SK-N-SH (cell line): ENCODE data around the gene RCCD1. TPM values are rescaled to one million over a fixed set of nuclear protein-coding genes. Genes with fewer than 3 reads are reported as not detected.

Source experiments
- CTCF ChIA-PET: fragments of 300-600, 350-600 bp; formaldehyde crosslinking; extraction: SDS; loops from one replicate; lab custom pipeline; 2021; lab: Yijun Ruan, JAX
- POLR2A ChIA-PET: fragments of 350-600 bp; sonication (Branson Sonifier 250); formaldehyde crosslinking; extraction: SDS; loops from one replicate; lab custom pipeline; 2020; ENCODE audit warnings: antibody characterized with exemption, inconsistent platforms; lab: Yijun Ruan, JAX
- DNase-seq: peaks from one replicate; pipeline ENCODE4 v3.0.0; 2012
- H2AFZ ChIP-seq: fragments of 200-600 bp; sonication (generic); 2 replicates; pipeline ENCODE4 v1.8.1; 2016; ENCODE audit warnings: antibody characterized with exemption, mild to moderate bottlenecking, low read depth
- H3F3A ChIP-seq: fragments of 200-600 bp; sonication (generic); replicated peaks from 2 replicates; pipeline ENCODE3; 2016; ENCODE audit warnings: antibody characterized with exemption, mild to moderate bottlenecking; ENCODE audit not compliant: insufficient read depth
- H3K27ac ChIP-seq, 2 experiments: fragments of 200-500 bp in 1 of 2; fragments of 200-600 bp in 1 of 2; sonication (Bioruptor generic) in 1 of 2; sonication (generic), shearing (Covaris generic) in 1 of 2; 2 replicates each; pipeline versions ENCODE4 v1.5.1 to v1.6.1; 2014 to 2016; ENCODE audit warnings: low read depth in 2 of 2, inconsistent platforms in 1 of 2, low read length in 1 of 2, mild to moderate bottlenecking in 1 of 2, mixed read lengths in 1 of 2
- H3K27me3 ChIP-seq: fragments of 200-600 bp; sonication (generic), shearing (Covaris generic); 2 replicates; pipeline ENCODE4 v1.6.1; 2016; ENCODE audit warnings: mixed run types; ENCODE audit not compliant: insufficient read depth
- H3K36me3 ChIP-seq, 2 experiments: fragments of 200-500 bp in 1 of 2; fragments of 200-600 bp in 1 of 2; sonication (Bioruptor generic) in 1 of 2; sonication (generic) in 1 of 2; replicated peaks in 1 of 2; 2 replicates each; pipeline versions ENCODE3 to v1.5.1; 2014 to 2016; ENCODE audit warnings: low read length in 1 of 2, mild to moderate bottlenecking in 1 of 2; ENCODE audit not compliant: insufficient read depth in 2 of 2, control insufficient read depth in 1 of 2
- H3K4me1 ChIP-seq, 2 experiments: fragments of 200-500 bp in 1 of 2; fragments of 200-600 bp in 1 of 2; sonication (Bioruptor generic) in 1 of 2; sonication (generic), shearing (Covaris generic) in 1 of 2; 2 replicates each; pipeline versions ENCODE4 v1.5.1 to v1.6.1; 2014 to 2016; ENCODE audit warnings: low read depth in 1 of 2, low read length in 1 of 2, mixed run types in 1 of 2; ENCODE audit not compliant: insufficient read depth in 2 of 2, control insufficient read depth in 1 of 2
- H3K4me2 ChIP-seq: fragments of 200-600 bp; sonication (generic), shearing (Covaris generic); 2 replicates; pipeline ENCODE4 v1.6.1; 2017; ENCODE audit warnings: mixed run types
- H3K4me3 ChIP-seq, 2 experiments: fragments of 200-500 bp in 1 of 2; fragments of 200-600 bp in 1 of 2; sonication (Bioruptor generic) in 1 of 2; sonication (generic), shearing (Covaris generic) in 1 of 2; 2 replicates each; pipeline versions ENCODE4 v1.5.1 to v1.8.1; 2014 to 2016; ENCODE audit warnings: low read depth in 2 of 2, inconsistent platforms in 1 of 2, low read length in 1 of 2, mild to moderate bottlenecking in 1 of 2, mixed read lengths in 1 of 2, moderate library complexity in 1 of 2
- H3K79me2 ChIP-seq: fragments of 200-600 bp; sonication (generic); 2 replicates; pipeline ENCODE4 v1.8.1; 2017; ENCODE audit warnings: mild to moderate bottlenecking; ENCODE audit not compliant: insufficient read depth
- H3K9ac ChIP-seq: fragments of 200-600 bp; sonication (generic); 2 replicates; pipeline ENCODE4 v1.6.1; 2017; ENCODE audit warnings: mixed run types
- H3K9me2 ChIP-seq: fragments of 200-600 bp; sonication (generic); 2 replicates; pipeline ENCODE4 v1.6.1; 2017; ENCODE audit warnings: mixed run types
- H3K9me3 ChIP-seq: fragments of 200-600 bp; sonication (generic); 2 replicates; pipeline ENCODE4 v1.6.1; 2017; ENCODE audit warnings: mixed run types, mild to moderate bottlenecking, moderate library complexity
- H4K20me1 ChIP-seq: fragments of 200-600 bp; sonication (generic); 2 replicates; pipeline ENCODE4 v1.6.1; 2017; ENCODE audit warnings: mild to moderate bottlenecking, mixed run types; ENCODE audit not compliant: insufficient read depth
- ELF1 ChIP-seq: IDR thresholded peaks from 2 replicates; pipeline ENCODE4 v1.4.0; 2012
- EP300 ChIP-seq, 2 experiments: IDR thresholded peaks; 2 replicates each; pipeline versions ENCODE4 v1.4.0 to v1.6.1; 2012; ENCODE audit warnings: borderline replicate concordance in 1 of 2, low read depth in 1 of 2, low read length in 1 of 2
- EZH2phosphoT487 ChIP-seq: fragments of 200-600 bp; sonication (generic); IDR thresholded peaks from 2 replicates; pipeline ENCODE4 v1.6.1; 2017; ENCODE audit warnings: low read depth, mixed run types, mild to moderate bottlenecking, antibody characterized with exemption, moderate library complexity, borderline replicate concordance
- FOSL2 ChIP-seq: IDR thresholded peaks from 2 replicates; pipeline ENCODE4 v1.4.0; 2012; ENCODE audit warnings: low read depth, mild to moderate bottlenecking, moderate library complexity, borderline replicate concordance
- GABPA ChIP-seq: IDR thresholded peaks from 2 replicates; pipeline ENCODE4 v1.4.0; 2012; ENCODE audit warnings: low read depth, mild to moderate bottlenecking
- JUND ChIP-seq: IDR thresholded peaks from 2 replicates; pipeline ENCODE4 v1.4.0; 2012
- MEF2A ChIP-seq: IDR thresholded peaks from 2 replicates; pipeline ENCODE4 v1.4.0; 2012; ENCODE audit warnings: low read depth, borderline replicate concordance
- NFIC ChIP-seq: IDR thresholded peaks from 2 replicates; pipeline ENCODE4 v1.4.0; 2012; ENCODE audit warnings: borderline replicate concordance
- POLR2AphosphoS5 ChIP-seq: IDR thresholded peaks from 2 replicates; pipeline ENCODE4 v1.6.1; 2012; ENCODE audit warnings: low read depth, low read length
- RAD21 ChIP-seq: IDR thresholded peaks from 2 replicates; pipeline ENCODE4 v1.6.1; 2012; ENCODE audit warnings: mild to moderate bottlenecking, low read length
- RCOR1 ChIP-seq: fragments of 150-350 bp; IDR thresholded peaks from 2 replicates; pipeline ENCODE4 v1.6.1; 2017; ENCODE audit warnings: antibody characterized with exemption, low read length
- RFX5 ChIP-seq: IDR thresholded peaks from 2 replicates; pipeline ENCODE4 v1.6.1; 2012; ENCODE audit warnings: mild to moderate bottlenecking, improper control_type of control experiment, low read length
- SIN3A ChIP-seq: IDR thresholded peaks from 2 replicates; pipeline ENCODE4 v1.6.1; 2012; ENCODE audit warnings: low read depth, mild to moderate bottlenecking, low read length, moderate library complexity, borderline replicate concordance
- SMC3 ChIP-seq: IDR thresholded peaks from 2 replicates; pipeline ENCODE4 v1.6.1; 2012; ENCODE audit warnings: low read depth, low read length, improper control_type of control experiment
- TEAD4 ChIP-seq: IDR thresholded peaks from 2 replicates; pipeline ENCODE4 v1.4.0; 2012; ENCODE audit warnings: mild to moderate bottlenecking, borderline replicate concordance; ENCODE audit not compliant: insufficient read depth
- WGBS: methylation state at CpG from one replicate; pipeline ENCODE4 v1.1.6; 2017; ENCODE audit warnings: low lambda C conversion rate; 5-methylcytosine and 5-hydroxymethylcytosine counted together
- polyA plus RNA-seq, 3 experiments: library from polyadenylated mRNA; depleted of rRNA; stranded (reverse); fragments of >200 nt; gene quantifications; 2 replicates each; pipeline ENCODE4 v1.2.3, GENCODE V29; 2012
- TF ChIP-seq, protein P1 (sequence below): IDR thresholded peaks from 2 replicates; pipeline ENCODE4 v1.4.0; 2012; ENCODE audit warnings: low read depth, borderline replicate concordance
- TF ChIP-seq, protein P2 (sequence below): IDR thresholded peaks from 2 replicates; pipeline ENCODE4 v1.6.1; 2012; ENCODE audit warnings: mild to moderate bottlenecking, low read depth, low read length, moderate library complexity

The RCCD1 gene
- polyA plus RNA-seq, 1 of the 3 experiments (the other 2 are of a cell fraction): 21.2 TPM

DNA sequence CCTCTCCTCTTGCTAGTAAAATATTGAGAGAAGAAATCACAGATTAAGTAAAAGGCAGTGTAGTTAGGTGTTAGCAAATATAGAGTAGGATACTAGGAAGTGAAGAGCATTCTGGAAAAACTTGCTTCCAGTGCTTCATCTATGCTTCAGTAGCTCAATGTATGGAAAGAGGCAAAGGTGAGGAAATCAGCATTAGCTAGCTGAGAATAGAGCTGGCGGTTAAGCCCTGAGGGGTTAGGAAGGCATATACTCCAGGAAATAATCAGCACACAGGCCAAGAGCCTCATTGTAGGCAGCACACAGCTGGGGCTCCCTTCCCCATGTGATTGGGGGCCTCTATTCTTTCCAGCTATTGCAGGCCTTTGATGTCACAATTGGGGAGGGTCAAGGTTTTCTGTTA, 13.8 kb downstream of the RCCD1 start:
- TF ChIP-seq ELF1 (no peak), GABPA (no peak), MEF2A (no peak), RCOR1 (no peak), EP300 (IDR thresholded peaks at IDR 0.05; ENCODE audit: borderline replicate concordance in 1 of 2, low read depth in 1 of 2, low read length in 1 of 2) (no peak), RAD21 (no peak), JUND (no peak), POLR2AphosphoS5 (no peak), SIN3A (no peak)
- TF ChIP-seq, protein P1, sequence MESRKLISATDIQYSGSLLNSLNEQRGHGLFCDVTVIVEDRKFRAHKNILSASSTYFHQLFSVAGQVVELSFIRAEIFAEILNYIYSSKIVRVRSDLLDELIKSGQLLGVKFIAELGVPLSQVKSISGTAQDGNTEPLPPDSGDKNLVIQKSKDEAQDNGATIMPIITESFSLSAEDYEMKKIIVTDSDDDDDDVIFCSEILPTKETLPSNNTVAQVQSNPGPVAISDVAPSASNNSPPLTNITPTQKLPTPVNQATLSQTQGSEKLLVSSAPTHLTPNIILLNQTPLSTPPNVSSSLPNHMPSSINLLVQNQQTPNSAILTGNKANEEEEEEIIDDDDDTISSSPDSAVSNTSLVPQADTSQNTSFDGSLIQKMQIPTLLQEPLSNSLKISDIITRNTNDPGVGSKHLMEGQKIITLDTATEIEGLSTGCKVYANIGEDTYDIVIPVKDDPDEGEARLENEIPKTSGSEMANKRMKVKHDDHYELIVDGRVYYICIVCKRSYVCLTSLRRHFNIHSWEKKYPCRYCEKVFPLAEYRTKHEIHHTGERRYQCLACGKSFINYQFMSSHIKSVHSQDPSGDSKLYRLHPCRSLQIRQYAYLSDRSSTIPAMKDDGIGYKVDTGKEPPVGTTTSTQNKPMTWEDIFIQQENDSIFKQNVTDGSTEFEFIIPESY: no peak
- TF ChIP-seq, protein P2, sequence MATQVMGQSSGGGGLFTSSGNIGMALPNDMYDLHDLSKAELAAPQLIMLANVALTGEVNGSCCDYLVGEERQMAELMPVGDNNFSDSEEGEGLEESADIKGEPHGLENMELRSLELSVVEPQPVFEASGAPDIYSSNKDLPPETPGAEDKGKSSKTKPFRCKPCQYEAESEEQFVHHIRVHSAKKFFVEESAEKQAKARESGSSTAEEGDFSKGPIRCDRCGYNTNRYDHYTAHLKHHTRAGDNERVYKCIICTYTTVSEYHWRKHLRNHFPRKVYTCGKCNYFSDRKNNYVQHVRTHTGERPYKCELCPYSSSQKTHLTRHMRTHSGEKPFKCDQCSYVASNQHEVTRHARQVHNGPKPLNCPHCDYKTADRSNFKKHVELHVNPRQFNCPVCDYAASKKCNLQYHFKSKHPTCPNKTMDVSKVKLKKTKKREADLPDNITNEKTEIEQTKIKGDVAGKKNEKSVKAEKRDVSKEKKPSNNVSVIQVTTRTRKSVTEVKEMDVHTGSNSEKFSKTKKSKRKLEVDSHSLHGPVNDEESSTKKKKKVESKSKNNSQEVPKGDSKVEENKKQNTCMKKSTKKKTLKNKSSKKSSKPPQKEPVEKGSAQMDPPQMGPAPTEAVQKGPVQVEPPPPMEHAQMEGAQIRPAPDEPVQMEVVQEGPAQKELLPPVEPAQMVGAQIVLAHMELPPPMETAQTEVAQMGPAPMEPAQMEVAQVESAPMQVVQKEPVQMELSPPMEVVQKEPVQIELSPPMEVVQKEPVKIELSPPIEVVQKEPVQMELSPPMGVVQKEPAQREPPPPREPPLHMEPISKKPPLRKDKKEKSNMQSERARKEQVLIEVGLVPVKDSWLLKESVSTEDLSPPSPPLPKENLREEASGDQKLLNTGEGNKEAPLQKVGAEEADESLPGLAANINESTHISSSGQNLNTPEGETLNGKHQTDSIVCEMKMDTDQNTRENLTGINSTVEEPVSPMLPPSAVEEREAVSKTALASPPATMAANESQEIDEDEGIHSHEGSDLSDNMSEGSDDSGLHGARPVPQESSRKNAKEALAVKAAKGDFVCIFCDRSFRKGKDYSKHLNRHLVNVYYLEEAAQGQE: no peak
- Histone ChIP-seq H3K36me3 (peaks cover 41 to 46% of the 10 kb centered on the region in 2 experiments), H3K9ac (no peak overlapping the region), H3F3A (peaks cover 21% of the 10 kb centered on the region), H3K4me2 (no peak overlapping the region), H3K79me2 (peaks cover 16% of the 10 kb centered on the region; the same call in 1 of the 2 replicates), H3K27me3 (no peaks in the 10 kb centered on the region), H4K20me1 (no peaks in the 10 kb centered on the region), H3K4me1 (no peaks in the 10 kb centered on the region), H3K9me3 (no peaks in the 10 kb centered on the region), H3K27ac (no peak overlapping the region; a peak in 1 of 4 replicates), H2AFZ (no peak overlapping the region), H3K9me2 (no peaks in the 10 kb centered on the region), H3K4me3 (no peak overlapping the region)
- CTCF ChIA-PET: interaction anchor here (1.7 to 7.3 kb wide), 2 partner anchors 10 to 81 kb away, joined by 4 to 74 read pairs; no protein-coding TSS in a partner anchor
- POLR2A ChIA-PET: interaction anchor here (0.9 kb wide), 1 partner anchor 11 kb away, joined by 3 read pairs; no protein-coding TSS in a partner anchor
- no peak for DNase-seq
- 100% methylated on average over 1 of the region's 1 CpG for WGBS

DNA sequence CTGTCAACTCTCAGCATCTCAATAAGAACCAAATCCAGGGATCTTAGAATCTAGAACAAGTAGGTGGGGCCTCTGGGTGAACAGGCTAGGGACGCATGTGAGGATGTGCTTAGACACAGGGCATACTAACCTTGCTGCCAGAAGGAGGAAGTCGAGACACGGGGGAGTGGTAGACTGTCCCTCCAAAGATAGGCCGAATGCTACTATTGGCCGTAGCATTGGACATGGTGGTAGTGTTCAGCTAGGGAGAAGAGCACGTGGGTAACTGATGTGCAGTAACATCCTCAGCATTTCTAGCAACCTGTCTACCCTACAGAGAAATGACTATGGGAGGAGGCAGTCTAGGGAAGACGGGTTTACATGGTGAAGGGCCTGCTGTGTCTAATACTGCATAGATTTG, 15.6 kb downstream of the RCCD1 start:
- CTCF ChIA-PET: interaction anchor here (1.3 to 7.3 kb wide), 3 partner anchors 12 to 21 kb away, joined by 3 to 74 read pairs (median 4); no protein-coding TSS in a partner anchor

More for the DNA sequence above, 15.6 kb downstream of the RCCD1 start:
- POLR2A ChIA-PET: no interaction called here
- H3K27ac ChIP-seq: no peak overlapping the region
- H3K4me2 ChIP-seq: no peak overlapping the region
- H3F3A ChIP-seq: peaks cover 13% of the 10 kb centered on the region
- no peak overlapping the region for H2AFZ ChIP-seq
- no peaks in the 10 kb centered on the region for H3K4me1 ChIP-seq
- no peak overlapping the region for H3K9ac ChIP-seq
- no peaks in the 10 kb centered on the region for H4K20me1 ChIP-seq
- H3K36me3 ChIP-seq: peaks cover 38 to 54% of the 10 kb centered on the region in 2 experiments
- no peak overlapping the region for H3K4me3 ChIP-seq
- H3K9me3 ChIP-seq: no peaks in the 10 kb centered on the region
- no peak for DNase-seq
- no peaks in the 10 kb centered on the region for H3K9me2 ChIP-seq
- H3K27me3 ChIP-seq: no peaks in the 10 kb centered on the region
- WGBS: 98% methylated on average over 7 of the region's 7 CpGs
- no peak for TF ChIP-seq SMC3
- no peak for TF ChIP-seq POLR2AphosphoS5
- TF ChIP-seq NFIC: no peak
- TF ChIP-seq RFX5: no peak
- TF ChIP-seq ELF1: no peak
- no peak for TF ChIP-seq EP300 (IDR thresholded peaks at IDR 0.05; ENCODE audit: borderline replicate concordance in 1 of 2, low read depth in 1 of 2, low read length in 1 of 2)
- TF ChIP-seq TEAD4: no peak
- TF ChIP-seq EZH2phosphoT487: no peak
- no peak for TF ChIP-seq FOSL2
- TF ChIP-seq, all 33 proteins: peak for 0
- H3K79me2 ChIP-seq: peaks cover 5% of the 10 kb centered on the region; the same call in 1 of the 2 replicates
